Measurements from ENCODE around the gene SNAPC1.

GRCh38 chr14:61720294-61720661, 41.9 kb upstream of the SNAPC1 start:
- TF ChIP-seq, protein P1, sequence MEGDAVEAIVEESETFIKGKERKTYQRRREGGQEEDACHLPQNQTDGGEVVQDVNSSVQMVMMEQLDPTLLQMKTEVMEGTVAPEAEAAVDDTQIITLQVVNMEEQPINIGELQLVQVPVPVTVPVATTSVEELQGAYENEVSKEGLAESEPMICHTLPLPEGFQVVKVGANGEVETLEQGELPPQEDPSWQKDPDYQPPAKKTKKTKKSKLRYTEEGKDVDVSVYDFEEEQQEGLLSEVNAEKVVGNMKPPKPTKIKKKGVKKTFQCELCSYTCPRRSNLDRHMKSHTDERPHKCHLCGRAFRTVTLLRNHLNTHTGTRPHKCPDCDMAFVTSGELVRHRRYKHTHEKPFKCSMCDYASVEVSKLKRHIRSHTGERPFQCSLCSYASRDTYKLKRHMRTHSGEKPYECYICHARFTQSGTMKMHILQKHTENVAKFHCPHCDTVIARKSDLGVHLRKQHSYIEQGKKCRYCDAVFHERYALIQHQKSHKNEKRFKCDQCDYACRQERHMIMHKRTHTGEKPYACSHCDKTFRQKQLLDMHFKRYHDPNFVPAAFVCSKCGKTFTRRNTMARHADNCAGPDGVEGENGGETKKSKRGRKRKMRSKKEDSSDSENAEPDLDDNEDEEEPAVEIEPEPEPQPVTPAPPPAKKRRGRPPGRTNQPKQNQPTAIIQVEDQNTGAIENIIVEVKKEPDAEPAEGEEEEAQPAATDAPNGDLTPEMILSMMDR (IDR thresholded peaks at IDR 0.05), result no peak
- no peak for TF ChIP-seq POLR2A (IDR thresholded peaks at IDR 0.05)

Data from heart left ventricle (tissue), 13 donors.